ENCODE results near the gene LYPD6B.

Gene LYPD6B

DNA sequence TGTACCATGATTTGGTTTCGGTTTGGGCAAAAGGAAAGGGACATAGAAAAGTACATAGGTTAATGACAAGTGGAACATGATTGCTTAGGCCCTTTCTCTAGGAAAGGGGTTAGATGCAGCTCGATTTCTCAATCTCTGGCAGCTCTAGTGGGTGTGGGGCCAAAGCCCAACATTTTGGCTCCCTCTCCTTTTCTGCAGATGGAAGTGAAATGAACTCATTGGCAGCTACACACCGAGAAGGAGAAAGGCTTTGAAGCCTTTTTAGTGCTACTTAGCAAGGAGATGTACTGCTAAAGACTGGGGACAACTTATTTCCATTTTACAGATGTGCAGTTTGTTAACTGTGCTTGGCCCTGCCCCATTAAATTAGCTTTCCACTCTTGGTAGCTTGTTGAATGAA lies 93.8 kb downstream of the LYPD6B start:
- no peak for DNase-seq
- no peaks in the 10 kb centered on the region for H3K36me3 ChIP-seq
- H3K4me3 ChIP-seq (ENCODE audit: low read depth, low read length): no peak overlapping the region
- H3K4me1 ChIP-seq: no peaks in the 10 kb centered on the region
- no peaks in the 10 kb centered on the region for H3K27me3 ChIP-seq
- TF ChIP-seq, protein P1, sequence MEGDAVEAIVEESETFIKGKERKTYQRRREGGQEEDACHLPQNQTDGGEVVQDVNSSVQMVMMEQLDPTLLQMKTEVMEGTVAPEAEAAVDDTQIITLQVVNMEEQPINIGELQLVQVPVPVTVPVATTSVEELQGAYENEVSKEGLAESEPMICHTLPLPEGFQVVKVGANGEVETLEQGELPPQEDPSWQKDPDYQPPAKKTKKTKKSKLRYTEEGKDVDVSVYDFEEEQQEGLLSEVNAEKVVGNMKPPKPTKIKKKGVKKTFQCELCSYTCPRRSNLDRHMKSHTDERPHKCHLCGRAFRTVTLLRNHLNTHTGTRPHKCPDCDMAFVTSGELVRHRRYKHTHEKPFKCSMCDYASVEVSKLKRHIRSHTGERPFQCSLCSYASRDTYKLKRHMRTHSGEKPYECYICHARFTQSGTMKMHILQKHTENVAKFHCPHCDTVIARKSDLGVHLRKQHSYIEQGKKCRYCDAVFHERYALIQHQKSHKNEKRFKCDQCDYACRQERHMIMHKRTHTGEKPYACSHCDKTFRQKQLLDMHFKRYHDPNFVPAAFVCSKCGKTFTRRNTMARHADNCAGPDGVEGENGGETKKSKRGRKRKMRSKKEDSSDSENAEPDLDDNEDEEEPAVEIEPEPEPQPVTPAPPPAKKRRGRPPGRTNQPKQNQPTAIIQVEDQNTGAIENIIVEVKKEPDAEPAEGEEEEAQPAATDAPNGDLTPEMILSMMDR (IDR thresholded peaks at IDR 0.05; ENCODE audit: low read depth, low read length): no peak
- H3K9me3 ChIP-seq: no peaks in the 10 kb centered on the region

DNA sequence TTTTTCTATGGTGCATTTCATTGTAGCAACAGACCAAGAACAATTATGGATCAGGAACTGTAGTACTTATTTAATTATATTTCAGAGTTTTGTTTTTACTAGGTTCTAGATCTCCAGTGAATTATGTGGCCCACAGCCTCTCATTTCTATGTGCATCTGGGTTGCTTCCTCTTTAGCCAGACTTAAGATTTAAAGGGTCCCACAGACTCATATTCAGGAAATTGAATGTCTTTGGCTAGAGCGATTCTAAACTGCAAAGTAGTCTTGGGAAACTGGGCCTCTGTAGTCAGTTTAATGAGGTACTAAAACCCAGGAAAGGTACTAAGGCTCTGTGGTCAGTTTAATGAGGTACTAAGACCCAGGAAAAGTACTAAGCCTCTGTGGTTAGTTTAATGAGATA lies 94.4 kb downstream of the LYPD6B start:
- DNase-seq: no peak
- Histone ChIP-seq H3K9me3 (no peaks in the 10 kb centered on the region), H3K36me3 (no peaks in the 10 kb centered on the region), H3K4me1 (no peaks in the 10 kb centered on the region), H3K27me3 (no peaks in the 10 kb centered on the region), H3K4me3 (ENCODE audit: low read depth, low read length) (no peak overlapping the region)
- TF ChIP-seq, protein P1 (IDR thresholded peaks at IDR 0.05; ENCODE audit: low read depth, low read length): no peak

DNA sequence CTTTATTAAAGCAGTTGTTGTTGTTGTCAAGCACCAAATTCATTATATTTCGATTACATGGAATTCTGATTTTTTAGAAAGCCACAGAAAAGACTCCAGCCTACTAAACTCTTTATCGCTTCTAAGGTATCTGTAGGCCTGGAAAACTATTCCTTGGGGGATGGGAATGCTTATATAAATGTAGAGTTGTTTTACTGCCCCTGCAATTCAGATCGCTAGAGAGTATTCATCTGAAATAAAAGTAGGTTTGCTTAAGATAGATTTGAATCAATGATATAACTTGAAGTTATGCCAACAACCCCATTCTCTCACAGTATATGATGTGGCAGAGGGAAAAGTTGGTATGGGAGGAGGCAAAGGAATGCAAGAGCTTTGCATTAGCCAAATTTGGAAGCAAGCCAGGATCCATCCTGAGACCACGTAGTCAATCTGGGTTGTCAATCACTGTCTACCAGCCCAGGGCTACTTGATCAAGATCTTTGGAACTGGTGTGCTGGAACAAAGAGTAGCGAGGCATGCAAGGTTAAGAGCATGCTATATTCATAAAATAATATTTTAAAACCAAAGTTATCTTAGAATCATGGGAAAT lies 95.9 kb downstream of the LYPD6B start:
- H3K9me3 ChIP-seq: no peaks in the 10 kb centered on the region

DNA sequence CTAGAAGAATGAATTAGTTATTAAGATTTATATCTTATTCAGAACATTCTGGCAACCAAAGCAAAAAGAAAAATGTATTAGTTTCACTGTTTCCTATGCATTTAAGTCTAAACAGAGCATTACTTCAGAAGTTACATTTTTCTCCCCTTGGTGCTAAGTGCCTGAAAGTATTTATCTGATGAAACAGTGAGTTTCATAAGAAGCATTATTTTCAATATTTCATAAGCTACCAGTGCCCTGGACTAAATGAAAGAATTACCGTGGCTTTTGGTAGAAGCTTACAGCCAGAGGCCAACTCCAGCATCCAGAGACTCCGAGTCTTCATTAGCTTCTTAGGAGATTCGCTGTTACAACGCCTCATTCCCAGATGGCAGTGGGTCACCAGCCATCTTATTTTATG lies 97.6 kb downstream of the LYPD6B start:
- no peak overlapping the region for H3K4me3 ChIP-seq (ENCODE audit: low read depth, low read length)
- no peaks in the 10 kb centered on the region for H3K27me3 ChIP-seq
- TF ChIP-seq, protein P1 (IDR thresholded peaks at IDR 0.05; ENCODE audit: low read depth, low read length): no peak
- no peaks in the 10 kb centered on the region for H3K36me3 ChIP-seq
- H3K4me1 ChIP-seq: no peaks in the 10 kb centered on the region
- no peak for DNase-seq
- H3K9me3 ChIP-seq: no peaks in the 10 kb centered on the region

More for the DNA sequence above, 95.9 kb downstream of the LYPD6B start:
- no peak overlapping the region for H3K4me3 ChIP-seq (ENCODE audit: low read depth, low read length)
- TF ChIP-seq, protein P1 (IDR thresholded peaks at IDR 0.05; ENCODE audit: low read depth, low read length): no peak
- H3K36me3 ChIP-seq: no peaks in the 10 kb centered on the region
- no peaks in the 10 kb centered on the region for H3K4me1 ChIP-seq
- H3K27me3 ChIP-seq: no peaks in the 10 kb centered on the region
- DNase-seq: no peak

DNA sequence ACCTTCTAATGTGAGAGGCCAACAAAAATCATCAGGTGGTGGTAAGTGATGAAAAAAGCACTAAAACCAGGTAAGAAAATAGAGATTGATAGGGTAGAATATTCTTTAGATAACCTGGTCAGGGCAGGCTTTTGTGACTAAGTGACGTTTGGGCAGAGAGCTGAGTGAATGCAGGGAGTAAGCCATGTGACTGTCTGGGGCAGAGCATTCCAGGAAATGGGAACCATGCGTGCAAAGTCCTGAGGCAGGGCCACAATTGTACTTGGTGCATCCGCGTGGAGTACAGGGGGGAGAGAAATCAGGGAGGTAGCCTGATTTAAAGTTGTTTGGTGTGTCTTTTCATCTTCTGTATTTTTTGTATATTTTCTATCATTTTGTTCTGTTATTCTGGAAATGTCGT lies 102.5 kb downstream of the LYPD6B start:
- no peak for DNase-seq
- Histone ChIP-seq H3K4me1 (no peaks in the 10 kb centered on the region), H3K36me3 (no peaks in the 10 kb centered on the region), H3K4me3 (ENCODE audit: low read depth, low read length) (no peak overlapping the region), H3K9me3 (no peaks in the 10 kb centered on the region), H3K27me3 (no peaks in the 10 kb centered on the region)
- TF ChIP-seq, protein P1 (IDR thresholded peaks at IDR 0.05; ENCODE audit: low read depth, low read length): no peak

DNA sequence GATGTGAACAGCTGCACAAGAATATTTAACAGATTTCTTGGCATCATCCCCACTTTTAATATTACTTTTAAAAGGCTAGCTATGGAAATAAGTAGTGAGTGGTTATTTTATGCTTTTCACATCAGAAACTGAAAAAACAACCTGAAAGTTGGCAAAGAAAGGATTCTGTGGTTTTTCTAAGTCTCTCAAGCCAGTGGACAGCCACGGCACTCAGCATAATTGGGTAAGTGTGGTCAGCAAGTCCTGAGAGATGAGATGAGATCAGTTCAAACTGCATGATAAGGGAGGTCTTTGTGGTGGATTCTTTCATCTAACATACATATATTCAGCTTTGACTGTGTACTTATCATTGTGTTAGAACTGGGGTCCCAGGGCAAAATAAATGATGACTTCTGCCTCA lies 105.2 kb downstream of the LYPD6B start:
- Histone ChIP-seq H3K36me3 (no peaks in the 10 kb centered on the region), H3K9me3 (no peaks in the 10 kb centered on the region), H3K4me3 (ENCODE audit: low read depth, low read length) (no peak overlapping the region), H3K4me1 (no peaks in the 10 kb centered on the region), H3K27me3 (no peaks in the 10 kb centered on the region)
- TF ChIP-seq, protein P1 (IDR thresholded peaks at IDR 0.05; ENCODE audit: low read depth, low read length): no peak
- no peak for DNase-seq

Measured in BE2C (cell line).